NOMO-1 treated with dmso at 0.1 percent for 144 hours (cell line): ENCODE data around the gene TPRX1.
A peak's percentile ranks its signal among the peaks of the same experiment; 100 is the strongest.
"Not testable (repeated sequence)": the region's sequence is repeated elsewhere in the genome, so short reads cannot be mapped to it uniquely, and the experiment has no call there.

Experiments
- DNase-seq: peaks from one replicate; lab custom pipeline; 2025; ENCODE audit not compliant: unreplicated experiment; lab: John Stamatoyannopoulos, UW

The TPRX1 gene

DNA sequence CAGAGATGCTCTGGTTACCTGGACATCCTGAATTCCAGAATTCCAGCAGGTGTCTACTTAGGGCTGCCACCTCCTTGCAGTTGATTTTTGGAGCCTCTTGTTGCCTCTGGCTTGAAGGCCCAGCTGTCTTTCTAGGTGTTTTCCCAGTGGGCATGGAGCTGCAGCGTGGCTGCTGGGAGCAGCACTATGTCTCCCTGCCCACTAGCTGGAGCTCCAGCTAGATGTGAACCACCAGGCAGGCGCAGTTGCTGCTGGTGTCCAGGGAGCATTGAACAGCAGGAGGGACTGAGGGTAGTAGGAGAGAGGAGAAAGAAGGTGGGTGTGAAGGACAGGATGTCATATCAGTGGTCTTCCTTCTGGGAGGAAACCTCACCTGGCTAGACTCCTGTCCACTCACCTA lies 35.7 kb downstream of the TPRX1 start:
- no peak for DNase-seq

GRCh38 chr19:47767349-47767748 lies 37.0 kb downstream of the TPRX1 start:
- no peak for DNase-seq

DNA sequence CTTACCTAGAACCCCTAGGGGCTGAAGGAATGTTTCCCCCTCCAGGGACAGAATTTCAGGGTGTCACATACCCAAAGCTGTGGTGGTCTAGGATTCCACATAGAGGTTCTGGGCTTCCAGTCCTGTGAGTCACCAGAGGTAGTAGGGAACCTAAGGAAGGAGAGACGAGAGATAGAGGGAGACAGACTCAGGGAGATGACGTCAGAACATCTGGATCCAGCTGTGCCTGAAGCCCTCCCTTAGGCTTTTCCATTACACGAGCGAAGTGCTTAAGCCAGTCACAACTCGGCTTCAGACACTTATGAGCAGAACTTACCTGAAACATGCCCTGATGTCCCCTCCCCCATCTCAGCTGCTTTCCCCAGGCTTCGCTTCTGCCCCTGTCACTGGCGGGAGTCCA lies 37.7 kb downstream of the TPRX1 start:
- DNase-seq = no peak

DNA sequence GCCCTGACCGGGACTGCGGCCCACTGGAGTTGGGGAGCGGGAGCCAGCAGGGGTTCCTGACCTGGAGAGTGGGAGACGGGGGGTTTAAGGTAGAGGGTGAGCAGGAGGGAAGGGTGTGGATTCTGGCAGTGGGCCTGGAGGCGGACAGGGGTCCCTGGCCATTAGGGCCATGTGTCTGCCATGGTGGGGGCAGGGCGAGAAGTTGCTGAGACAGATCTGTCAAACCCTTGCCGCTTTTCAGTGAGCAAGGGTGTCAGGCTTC lies 38.1 kb downstream of the TPRX1 start:
- DNase-seq = no peak

DNA sequence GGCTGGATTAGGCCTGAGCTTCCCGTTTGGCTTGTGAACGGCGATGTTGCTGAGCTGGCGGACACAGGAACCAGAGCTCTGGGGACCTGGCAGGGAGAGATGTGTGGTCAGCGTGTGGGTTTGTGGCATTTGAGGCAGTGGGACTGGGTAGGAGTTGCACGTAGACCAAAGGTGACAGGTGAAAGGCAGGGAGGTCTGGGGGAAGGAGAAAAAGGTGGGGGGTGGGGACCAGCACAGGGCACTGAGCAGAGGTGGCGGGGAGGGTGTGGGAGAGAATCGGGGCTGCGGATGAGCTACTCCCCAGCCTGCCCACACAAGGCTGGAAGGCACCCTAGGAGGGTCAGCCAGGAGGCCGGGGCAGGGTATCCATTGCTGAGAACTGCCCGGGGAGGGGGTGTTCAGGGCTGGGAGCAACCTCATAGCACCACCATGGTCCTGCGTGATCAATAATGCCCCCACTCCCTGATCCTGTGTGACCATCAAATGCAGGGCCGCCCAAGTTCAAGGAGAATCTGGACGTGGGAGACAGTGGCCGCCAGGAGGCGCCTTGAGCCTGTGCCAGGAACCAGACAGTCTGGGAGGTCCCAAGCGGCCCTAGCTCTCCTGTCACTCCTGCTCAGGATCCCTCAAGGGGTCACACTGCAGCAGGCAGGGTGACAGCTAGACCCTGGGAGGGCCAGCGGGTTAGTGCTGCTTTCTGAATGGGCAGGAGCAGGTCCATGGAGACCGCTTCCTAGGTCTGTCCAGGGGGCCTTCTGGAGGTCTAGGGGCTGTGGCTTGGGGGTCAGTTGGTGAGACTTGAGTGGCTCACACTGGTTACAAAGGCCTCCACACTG lies 38.6 kb downstream of the TPRX1 start:
- peak; percentile 7 for DNase-seq

DNA sequence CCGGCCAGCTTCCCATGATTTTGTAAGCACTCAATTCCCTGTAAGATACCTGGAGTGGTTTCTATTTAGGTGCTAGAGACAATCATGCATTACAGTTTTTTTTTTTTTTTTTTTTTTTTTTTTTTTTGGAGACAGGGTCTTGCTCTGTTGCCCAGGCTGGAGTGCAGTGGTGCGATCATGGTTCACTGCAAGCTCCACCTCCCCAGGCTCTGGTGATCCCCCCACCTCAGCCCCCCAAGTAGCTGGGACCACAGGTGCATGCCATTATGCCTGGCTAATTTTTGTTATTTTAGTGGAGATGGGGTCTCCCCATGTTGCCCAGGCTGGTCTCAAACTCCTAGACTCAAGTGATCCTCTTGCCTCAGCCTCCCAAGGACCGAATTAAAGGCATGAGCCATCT lies 39.6 kb downstream of the TPRX1 start:
- not testable (repeated sequence) for DNase-seq

DNA sequence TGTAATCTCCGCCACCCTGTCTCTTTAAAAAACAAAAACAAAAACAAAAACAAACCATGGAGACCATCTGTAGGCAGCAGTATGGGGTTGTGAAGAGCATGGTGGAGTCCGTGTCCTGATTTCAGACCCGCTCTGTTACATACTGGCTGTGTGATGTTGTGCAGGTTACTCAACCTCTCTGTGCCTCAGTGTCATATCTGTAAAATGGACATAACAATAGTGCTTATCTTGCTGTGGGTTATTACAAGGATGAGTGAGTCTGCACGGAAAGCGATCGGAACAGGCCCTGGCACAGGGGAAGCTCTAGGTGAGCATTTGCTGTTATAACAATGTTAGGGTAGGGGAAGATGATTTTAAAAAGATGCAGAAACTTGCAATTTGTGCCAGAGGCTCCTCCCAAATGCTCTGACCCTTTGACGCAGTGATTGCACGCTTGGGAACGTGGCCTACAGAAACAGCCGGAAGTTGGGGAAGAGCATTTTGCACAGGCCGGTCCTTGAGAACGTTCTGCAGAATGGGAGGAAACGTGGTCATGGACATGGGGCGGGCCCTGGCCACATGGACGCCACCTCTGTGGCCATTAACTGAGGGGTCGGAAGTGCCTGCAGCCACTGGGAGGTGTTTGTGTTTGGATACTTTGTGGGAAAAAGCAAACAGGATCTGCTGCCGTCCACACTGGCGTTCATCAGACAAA lies 41.6 kb downstream of the TPRX1 start:
- no peak for DNase-seq

DNA sequence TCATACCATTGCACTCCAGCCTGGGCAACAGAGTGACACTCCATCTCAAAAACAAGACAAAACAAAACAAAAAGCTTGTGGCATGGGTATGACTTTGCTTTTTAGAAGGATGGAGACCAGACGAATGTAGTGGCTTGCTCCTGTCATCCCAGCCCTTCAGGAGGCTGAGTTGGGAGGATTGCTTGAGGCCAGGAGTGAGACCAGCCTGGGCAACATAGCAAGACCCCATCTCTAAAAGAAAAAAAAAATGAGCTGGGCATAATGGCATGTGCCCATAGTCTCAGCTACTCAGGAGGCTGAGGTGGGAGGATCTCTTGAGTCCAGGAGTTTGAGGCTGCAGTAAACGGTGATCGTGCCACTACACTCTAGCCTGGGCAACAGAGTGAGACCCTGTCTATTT lies 42.2 kb downstream of the TPRX1 start:
- no peak for DNase-seq

GRCh38 chr19:47761566-47761965 lies 42.8 kb downstream of the TPRX1 start:
- no peak for DNase-seq

GRCh38 chr19:47760632-47760999 lies 43.7 kb downstream of the TPRX1 start:
- DNase-seq = no peak

- DNase-seq = no peak
Measured at GRCh38 chr19:47758443-47758804, 45.9 kb downstream of the TPRX1 start.

GRCh38 chr19:47757617-47758442 lies 46.5 kb downstream of the TPRX1 start:
- no peak for DNase-seq

DNA sequence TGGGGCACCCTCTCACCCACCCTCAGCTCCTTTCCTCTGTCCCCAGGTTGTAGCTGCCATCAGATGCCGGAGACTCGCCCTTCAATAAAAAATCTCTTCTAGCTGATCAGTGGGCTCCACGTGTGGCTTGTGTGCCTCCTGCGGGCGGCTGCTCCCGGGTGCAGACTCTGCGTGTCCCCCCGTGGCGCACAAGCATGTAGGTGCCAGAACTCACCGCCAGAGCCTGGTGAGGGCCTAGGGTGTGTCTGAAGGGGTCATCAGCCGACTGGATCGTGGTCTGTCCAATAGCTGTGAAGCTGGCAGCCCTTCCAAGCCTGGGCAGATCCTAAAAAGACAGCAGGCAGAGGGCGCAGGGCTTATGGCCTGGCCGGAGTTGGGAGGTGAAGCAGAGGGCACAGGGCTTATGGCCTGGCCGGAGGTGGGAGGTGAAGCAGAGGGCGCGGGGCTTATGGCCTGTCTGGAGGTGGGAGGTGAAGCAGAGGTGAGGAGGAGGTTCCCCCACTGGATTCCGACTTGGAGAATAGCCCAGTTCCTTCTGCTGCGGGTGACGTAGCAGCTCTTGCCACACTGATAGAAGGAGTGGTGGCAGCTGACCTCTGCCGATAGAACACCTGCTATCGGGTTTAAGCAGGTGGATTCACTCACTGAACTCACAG lies 47.3 kb downstream of the TPRX1 start:
- DNase-seq = no peak

- no peak for DNase-seq
Measured at GRCh38 chr19:47756627-47756929, 47.8 kb downstream of the TPRX1 start.

DNA sequence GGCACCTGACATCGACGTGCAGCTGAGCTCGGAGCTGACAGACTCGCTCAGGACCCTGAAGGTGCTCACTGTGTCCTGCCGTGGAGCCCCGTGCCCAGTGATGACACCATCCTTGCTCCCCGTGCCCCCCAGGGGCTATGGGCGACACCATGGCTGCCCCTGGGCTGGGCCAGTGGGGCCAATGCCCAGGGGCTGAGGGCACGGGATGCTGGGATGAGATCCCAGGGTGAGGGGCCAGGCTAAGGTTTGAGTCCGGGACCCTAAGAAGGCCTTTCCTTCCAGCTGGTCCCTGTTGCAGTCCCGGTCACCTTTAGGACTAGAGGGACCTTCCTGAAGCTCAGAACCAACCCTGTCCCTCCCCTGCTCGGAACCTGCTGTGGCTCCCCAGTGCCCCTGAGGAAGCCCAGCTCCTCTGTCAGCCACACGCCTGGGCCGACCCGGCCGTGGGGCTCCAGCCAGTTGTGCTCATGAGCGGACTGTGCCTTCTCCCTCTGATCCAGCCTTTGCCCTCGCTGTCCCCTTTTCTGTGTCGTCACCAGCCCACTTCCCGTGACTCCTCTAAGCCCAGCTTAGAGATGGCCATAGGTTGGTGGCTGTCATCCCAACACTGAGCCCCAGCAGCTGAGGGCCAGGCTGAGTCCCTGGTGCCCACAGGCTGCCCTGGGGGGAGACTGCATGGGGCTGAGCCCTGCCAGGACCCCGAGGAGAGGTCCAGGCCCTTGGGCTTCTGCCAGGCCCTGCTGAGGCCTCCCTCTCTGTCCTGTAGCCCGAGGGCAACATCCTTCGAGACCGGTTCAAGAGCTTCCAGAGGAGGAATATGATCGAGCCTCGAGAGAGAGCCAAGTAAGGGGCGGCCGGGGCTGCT lies 48.4 kb downstream of the TPRX1 start:
- no peak for DNase-seq

- DNase-seq = no peak
Measured at GRCh38 chr19:47755065-47755761, 49.1 kb downstream of the TPRX1 start.

DNA sequence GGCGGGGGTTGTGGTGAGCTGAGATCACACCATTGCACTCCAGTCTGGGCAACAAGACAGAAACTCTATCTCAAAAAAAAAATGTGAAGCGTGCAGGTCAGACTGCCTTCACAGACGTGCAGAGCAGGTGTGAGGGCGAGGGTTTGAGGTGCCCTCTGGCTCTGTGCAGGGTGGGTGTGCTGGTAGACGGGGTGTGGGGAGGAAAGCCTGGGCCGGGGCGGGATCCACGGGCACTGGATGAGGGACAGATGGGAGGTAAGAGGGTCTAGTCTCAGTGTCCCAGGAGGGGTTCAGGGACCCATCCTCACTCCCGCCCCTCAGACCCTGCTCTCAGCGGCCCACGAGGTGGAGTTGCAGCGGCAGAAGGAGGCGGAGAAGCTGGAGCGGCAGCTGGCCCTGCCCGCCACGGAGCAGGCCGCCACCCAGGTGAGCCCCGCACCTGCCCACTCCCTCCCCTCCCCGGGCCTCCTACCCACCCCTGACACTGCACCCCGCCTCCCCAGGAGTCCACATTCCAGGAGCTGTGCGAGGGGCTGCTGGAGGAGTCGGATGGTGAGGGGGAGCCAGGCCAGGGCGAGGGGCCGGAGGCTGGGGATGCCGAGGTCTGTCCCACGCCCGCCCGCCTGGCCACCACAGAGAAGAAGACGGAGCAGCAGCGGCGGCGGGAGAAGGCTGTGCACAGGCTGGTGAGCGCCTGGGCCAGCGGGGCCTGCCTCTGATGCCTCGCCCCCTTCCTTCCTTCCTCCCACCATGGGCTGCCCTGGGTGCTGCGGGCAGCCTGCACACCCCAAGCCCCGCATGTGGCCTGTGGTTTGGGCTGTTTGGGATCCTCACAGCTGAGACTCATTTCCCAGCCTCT lies 49.9 kb downstream of the TPRX1 start:
- DNase-seq = no peak

GRCh38 chr19:47752440-47753211 lies 51.7 kb downstream of the TPRX1 start:
- DNase-seq = no peak
